Fibroblast of lung (primary cell): ENCODE measurements around the gene THAP4. TPM values are rescaled to one million over a fixed set of nuclear protein-coding genes. Genes with fewer than 3 reads are reported as not detected.

Experiments
- DNase-seq, 2 donors: peaks; one replicate each; pipeline versions ENCODE4 v3.0.0 to v3.0.0-alpha.2; 2010; ENCODE audit warnings: low read depth in 2 of 2
- H2AFZ ChIP-seq: 2 replicates; pipeline ENCODE4 v1.5.1; 2012; ENCODE audit warnings: low read length, control low read depth, inconsistent platforms
- H3K27ac ChIP-seq: 2 replicates; pipeline ENCODE4 v1.5.1; 2011; ENCODE audit warnings: low read length, control low read depth; ENCODE audit not compliant: insufficient read depth
- H3K27me3 ChIP-seq: 2 replicates; pipeline ENCODE4 v1.5.1; 2011; ENCODE audit warnings: mild to moderate bottlenecking, low read length; ENCODE audit not compliant: control insufficient read depth, insufficient read depth
- H3K36me3 ChIP-seq: 2 replicates; pipeline ENCODE4 v1.5.1; 2011; ENCODE audit warnings: low read length; ENCODE audit not compliant: control insufficient read depth, insufficient read depth
- H3K4me1 ChIP-seq: 2 replicates; pipeline ENCODE4 v1.5.1; 2011; ENCODE audit warnings: low read length; ENCODE audit not compliant: control insufficient read depth, insufficient read depth; ENCODE audit errors: extremely low read depth
- H3K4me2 ChIP-seq: 2 replicates; pipeline ENCODE4 v1.5.1; 2011; ENCODE audit warnings: low read length, control low read depth; ENCODE audit not compliant: insufficient read depth; ENCODE audit errors: extremely low read depth
- H3K4me3 ChIP-seq, 4 experiments: fragments of 200-600 bp in 1 of 4; sonication (generic) in 1 of 4; replicated peaks in 1 of 4; 2 replicates each; pipeline ENCODE4 v1.5.1; 2011 to 2016; ENCODE audit warnings: low read length in 4 of 4, low read depth in 3 of 4, mild to moderate bottlenecking in 3 of 4, control low read depth in 2 of 4, inconsistent platforms in 1 of 4, mixed read lengths in 1 of 4; ENCODE audit not compliant: insufficient read depth in 1 of 4; ENCODE audit errors: control extremely low read depth in 1 of 4
- H3K79me2 ChIP-seq: 2 replicates; pipeline ENCODE4 v1.5.1; 2012; ENCODE audit warnings: mild to moderate bottlenecking, low read length, inconsistent platforms; ENCODE audit not compliant: control insufficient read depth, insufficient read depth
- H3K9ac ChIP-seq: 2 replicates; pipeline ENCODE4 v1.5.1; 2011; ENCODE audit warnings: mild to moderate bottlenecking, low read length, control low read depth; ENCODE audit not compliant: insufficient read depth
- H3K9me3 ChIP-seq: 2 replicates; pipeline ENCODE4 v1.5.1; 2012; ENCODE audit warnings: low read depth, low read length; ENCODE audit not compliant: control insufficient read depth, insufficient read depth
- H4K20me1 ChIP-seq: 2 replicates; pipeline ENCODE4 v1.5.1; 2011; ENCODE audit warnings: low read length; ENCODE audit not compliant: control insufficient read depth, insufficient read depth; ENCODE audit errors: extremely low read depth
- EZH2 ChIP-seq: IDR thresholded peaks from 2 replicates; pipeline ENCODE4 v1.5.1; 2012; ENCODE audit warnings: low read length, control low read depth, mild to moderate bottlenecking; ENCODE audit errors: missing control alignments
- polyA plus RNA-seq, 2 donors: library from polyadenylated mRNA; depleted of rRNA in 1 of 2; stranded (reverse) in 1 of 2; unstranded in 1 of 2; fragments of >200 nt; gene quantifications; 2 replicates each; pipeline ENCODE4 v1.2.1, GENCODE V29; 2011 to 2012; ENCODE audit warnings: missing spikeins in 1 of 2
- total RNA-seq: library from RNA; depleted of rRNA; stranded (reverse); fragments of >200 nt; gene quantifications from 2 replicates; pipeline ENCODE4 v1.2.1, GENCODE V29; 2014
- TF ChIP-seq, protein P1 (sequence below), 2 donors: IDR thresholded peaks in 1 of 2; conservative IDR thresholded peaks in 1 of 2; 1 replicate in 1 of 2; 2 replicates in 1 of 2; pipeline ENCODE4 v1.5.1; 2011 to 2012; ENCODE audit warnings: low read length in 2 of 2, control low read depth in 1 of 2, inconsistent platforms in 1 of 2, low read depth in 1 of 2, mild to moderate bottlenecking in 1 of 2

THAP4 gene
- total and polyA plus RNA-seq, 2 donors (not counting 1 experiment from before 2014, with no cell fraction given), result 19.3 to 47.7 TPM

DNA sequence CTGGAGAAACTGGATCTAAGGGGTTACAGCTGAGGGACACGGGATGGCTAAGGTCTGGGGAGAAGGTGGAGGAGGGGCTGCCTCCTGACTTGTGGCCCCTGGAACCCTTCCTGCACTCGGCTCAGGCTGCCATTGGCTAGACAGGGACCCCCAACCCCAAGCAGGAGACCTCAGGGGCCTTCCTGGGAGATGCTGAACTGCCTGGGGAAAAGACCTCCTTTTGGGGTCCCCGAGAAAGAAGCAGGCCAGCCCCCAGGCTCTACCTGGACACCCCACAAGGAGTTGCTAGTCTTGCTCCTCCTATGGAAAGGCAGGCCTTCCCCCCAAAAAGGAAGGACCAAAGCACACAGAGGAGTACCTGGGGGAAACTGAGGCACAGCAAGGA lies 88.5 kb downstream of the THAP4 start:
- H3K4me3 ChIP-seq, result no peak overlapping the region
- no peak for DNase-seq
- no peaks in the 10 kb centered on the region for H3K36me3 ChIP-seq
- H3K4me2 ChIP-seq, result no peak overlapping the region
- TF ChIP-seq, protein P1, sequence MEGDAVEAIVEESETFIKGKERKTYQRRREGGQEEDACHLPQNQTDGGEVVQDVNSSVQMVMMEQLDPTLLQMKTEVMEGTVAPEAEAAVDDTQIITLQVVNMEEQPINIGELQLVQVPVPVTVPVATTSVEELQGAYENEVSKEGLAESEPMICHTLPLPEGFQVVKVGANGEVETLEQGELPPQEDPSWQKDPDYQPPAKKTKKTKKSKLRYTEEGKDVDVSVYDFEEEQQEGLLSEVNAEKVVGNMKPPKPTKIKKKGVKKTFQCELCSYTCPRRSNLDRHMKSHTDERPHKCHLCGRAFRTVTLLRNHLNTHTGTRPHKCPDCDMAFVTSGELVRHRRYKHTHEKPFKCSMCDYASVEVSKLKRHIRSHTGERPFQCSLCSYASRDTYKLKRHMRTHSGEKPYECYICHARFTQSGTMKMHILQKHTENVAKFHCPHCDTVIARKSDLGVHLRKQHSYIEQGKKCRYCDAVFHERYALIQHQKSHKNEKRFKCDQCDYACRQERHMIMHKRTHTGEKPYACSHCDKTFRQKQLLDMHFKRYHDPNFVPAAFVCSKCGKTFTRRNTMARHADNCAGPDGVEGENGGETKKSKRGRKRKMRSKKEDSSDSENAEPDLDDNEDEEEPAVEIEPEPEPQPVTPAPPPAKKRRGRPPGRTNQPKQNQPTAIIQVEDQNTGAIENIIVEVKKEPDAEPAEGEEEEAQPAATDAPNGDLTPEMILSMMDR (conservative IDR thresholded peaks at IDR 0.05 in 1 of 2, IDR thresholded peaks at IDR 0.05 in 1 of 2; ENCODE audit: low read depth in 1 of 2, low read length in 2 of 2), result no peak
- no peak for TF ChIP-seq EZH2
- H3K9me3 ChIP-seq, result no peaks in the 10 kb centered on the region
- no peak overlapping the region for H3K27ac ChIP-seq
- peaks cover 43% of the 10 kb centered on the region for H3K4me1 ChIP-seq
- no peaks in the 10 kb centered on the region for H3K27me3 ChIP-seq
- H3K79me2 ChIP-seq, result no peaks in the 10 kb centered on the region
- no peak overlapping the region for H3K9ac ChIP-seq
- H4K20me1 ChIP-seq, result no peaks in the 10 kb centered on the region
- no peak overlapping the region for H2AFZ ChIP-seq

DNA sequence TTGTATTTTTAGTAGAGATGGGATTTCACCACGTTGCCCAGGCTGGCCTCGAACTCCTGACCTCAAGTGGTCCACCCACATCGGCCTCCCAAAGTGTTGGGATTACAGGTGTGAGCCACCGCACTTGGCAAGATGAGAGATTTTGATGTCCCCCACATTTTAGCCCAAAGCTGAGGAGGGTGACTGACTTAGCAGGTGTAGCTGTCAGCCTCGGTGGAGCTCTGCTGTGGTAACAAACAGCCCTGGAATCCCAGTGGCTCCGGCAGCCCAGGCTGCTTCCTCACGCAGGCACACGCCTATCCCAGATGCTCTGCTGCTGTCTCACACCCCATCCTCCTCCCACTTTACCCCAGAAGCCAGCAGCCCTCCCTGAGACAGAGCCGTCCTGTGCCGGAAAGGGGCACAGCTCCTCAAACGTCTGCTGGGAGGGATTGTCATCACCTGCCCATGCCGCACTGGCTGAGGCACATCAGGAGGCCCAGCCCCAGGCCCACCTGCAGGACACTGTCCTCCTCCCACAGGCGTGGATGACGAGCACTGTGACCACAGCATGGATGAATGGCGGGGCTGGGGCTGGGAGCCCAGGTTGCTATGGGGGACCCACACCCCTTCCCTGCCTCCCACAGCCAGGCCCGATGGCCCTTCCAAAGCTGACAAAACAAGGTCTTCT lies 89.0 kb downstream of the THAP4 start:
- H3K4me1 ChIP-seq, result peaks cover 43% of the 10 kb centered on the region
- H4K20me1 ChIP-seq, result no peaks in the 10 kb centered on the region
- H3K27me3 ChIP-seq, result no peaks in the 10 kb centered on the region
- no peak overlapping the region for H3K9ac ChIP-seq
- no peak for TF ChIP-seq EZH2
- TF ChIP-seq, protein P1 (conservative IDR thresholded peaks at IDR 0.05 in 1 of 2, IDR thresholded peaks at IDR 0.05 in 1 of 2; ENCODE audit: low read depth in 1 of 2, low read length in 2 of 2), result no peak
- H3K36me3 ChIP-seq, result no peaks in the 10 kb centered on the region
- peak overlapping the region; percentile 9 for H3K4me2 ChIP-seq
- no peaks in the 10 kb centered on the region for H3K79me2 ChIP-seq
- H3K9me3 ChIP-seq, result no peaks in the 10 kb centered on the region
- peak overlapping the region; percentile 82 for H3K27ac ChIP-seq
- DNase-seq, result no peak
- H3K4me3 ChIP-seq, result no peak overlapping the region
- no peak overlapping the region for H2AFZ ChIP-seq

DNA sequence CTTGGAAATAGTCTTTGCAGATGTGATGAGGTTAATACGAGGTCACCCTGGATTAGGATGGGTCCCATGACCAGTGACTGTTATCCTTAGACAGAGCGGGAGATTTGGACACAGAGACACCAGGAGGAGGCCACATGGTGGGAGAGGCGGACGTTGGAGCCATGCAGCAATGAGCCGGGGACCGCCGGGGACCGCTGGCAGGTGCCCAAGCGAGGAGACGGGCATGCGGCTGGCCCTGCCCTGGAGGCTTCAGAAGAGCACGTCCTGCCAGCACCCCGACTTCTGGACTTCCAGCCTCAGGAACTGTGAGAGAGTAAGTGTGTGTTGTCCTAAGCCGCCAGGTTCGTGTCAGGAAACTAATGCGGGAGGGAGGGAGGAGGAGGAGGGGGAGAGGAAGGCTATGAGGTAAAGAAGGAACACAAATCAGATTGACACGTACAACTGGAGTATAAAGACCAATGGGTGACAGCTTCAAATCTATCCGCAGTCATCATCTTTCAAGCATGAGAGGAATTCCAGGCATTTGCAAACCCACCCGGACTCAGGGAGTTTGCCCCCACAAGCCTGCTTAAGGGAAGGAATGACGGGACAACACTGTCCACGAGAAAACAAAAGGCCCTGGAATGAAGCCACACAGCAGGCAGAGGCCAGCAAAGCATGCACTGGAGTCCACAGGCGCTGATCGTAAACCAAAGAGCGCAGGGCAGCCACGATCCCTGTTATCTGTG lies 90.0 kb downstream of the THAP4 start:
- peak overlapping the region in 1 of 4 experiments; percentile 12 for H3K4me3 ChIP-seq
- peak overlapping the region; percentile 33 for H2AFZ ChIP-seq
- H3K9me3 ChIP-seq, result no peaks in the 10 kb centered on the region
- H3K4me2 ChIP-seq, result peak overlapping the region; percentile 83
- H3K27ac ChIP-seq, result peak overlapping the region; percentile 82
- no peaks in the 10 kb centered on the region for H3K27me3 ChIP-seq
- H3K9ac ChIP-seq, result peak overlapping the region; percentile 40
- peak; percentile 51 to 96 for DNase-seq
- peaks cover 41% of the 10 kb centered on the region for H3K4me1 ChIP-seq
- no peaks in the 10 kb centered on the region for H3K79me2 ChIP-seq
- no peaks in the 10 kb centered on the region for H3K36me3 ChIP-seq
- H4K20me1 ChIP-seq, result no peaks in the 10 kb centered on the region
- TF ChIP-seq, protein P1 (conservative IDR thresholded peaks at IDR 0.05 in 1 of 2, IDR thresholded peaks at IDR 0.05 in 1 of 2; ENCODE audit: low read depth in 1 of 2, low read length in 2 of 2), result no peak
- TF ChIP-seq EZH2, result no peak
